ENCODE results near the gene SLC35F2. TPM values are rescaled to one million over a fixed set of nuclear protein-coding genes. Genes with fewer than 3 reads are reported as not detected.

Gene SLC35F2
- total and polyA plus RNA-seq, 2 of the 8 experiments (the other 6 are each of a cell fraction or from before 2014, with no cell fraction given): 15.1 to 29.7 TPM

DNA sequence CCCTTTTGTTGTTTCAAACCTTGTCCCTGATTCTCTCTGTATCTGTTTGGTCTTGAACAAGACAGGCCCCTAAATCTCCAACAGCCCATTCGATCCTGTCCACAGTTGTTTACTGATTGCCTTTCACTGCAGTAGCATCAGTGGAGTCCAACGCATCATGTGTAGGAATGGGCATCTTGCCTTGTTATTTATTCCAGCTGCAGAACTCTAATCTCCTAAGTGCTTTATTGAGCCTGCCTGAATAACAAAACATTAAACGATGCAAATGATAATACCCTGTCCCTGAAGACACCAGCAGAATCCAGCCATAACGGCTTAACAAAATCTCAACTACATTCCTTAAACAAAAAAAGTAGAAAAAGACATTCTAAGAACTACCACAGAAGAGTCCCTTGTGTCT, 50.1 kb downstream of the SLC35F2 start:
- no peaks in the 10 kb centered on the region for H3K27me3 ChIP-seq (replicated peaks in 1 of 4; ENCODE audit: control insufficient read depth in 3 of 4, extremely low read depth in 1 of 4, insufficient read depth in 3 of 4, low read length in 3 of 4)
- H3K27ac ChIP-seq (ENCODE audit: low read depth, low read length): no peak overlapping the region
- H3K79me1 ChIP-seq (ENCODE audit: low read depth, low read length): no peaks in the 10 kb centered on the region
- no peak overlapping the region for H3K4ac ChIP-seq (replicated peaks; ENCODE audit: insufficient read length, low read depth, low read length)
- WGBS, 2 experiments (ENCODE audit: extremely low coverage in 1 of 2, insufficient coverage in 1 of 2, insufficient read length in 1 of 2, insufficient replicate concordance in 2 of 2, low coverage in 1 of 2, low lambda C conversion rate in 2 of 2, missing lambda C conversion rate in 1 of 2): 92% methylated on average over 4 of the region's 4 CpGs; no CpG with 5 or more reads in 1 of the 2 experiments
- no peak overlapping the region for H2BK15ac ChIP-seq (ENCODE audit: low read length)
- H4K91ac ChIP-seq (replicated peaks; ENCODE audit: insufficient read length, low read length): no peak overlapping the region
- no peak overlapping the region for H2BK120ac ChIP-seq (replicated peaks; ENCODE audit: low read depth, low read length)
- no peak overlapping the region for H2BK5ac ChIP-seq (ENCODE audit: low read depth, low read length)
- ChIA-PET POLR2A (ENCODE audit: partially characterized antibody) (no interaction called here), CTCF (ENCODE audit: partially characterized antibody) (interaction anchor here (0.8 kb wide), 1 partner anchor 34 kb away, joined by 4 read pairs; no protein-coding TSS in a partner anchor)
- H2AK5ac ChIP-seq (ENCODE audit: low read depth, low read length): no peak overlapping the region
- no peak for FAIRE-seq
- H3K4me3 ChIP-seq (ENCODE audit: extremely low read depth in 1 of 4, insufficient read depth in 2 of 4, low read depth in 3 of 4, low read length in 4 of 4): no peak overlapping the region
- H3K36me3 ChIP-seq (ENCODE audit: control insufficient read depth in 2 of 4, insufficient read depth in 4 of 4, low read length in 3 of 4): peaks cover 0 to 9% (median 3%) of the 10 kb centered on the region in 4 experiments; a peak in 3 of 8 replicates
- no peak overlapping the region for H3K4me2 ChIP-seq (ENCODE audit: insufficient read depth in 1 of 2, low read depth in 2 of 2, low read length in 2 of 2)
- no peak overlapping the region for H4K5ac ChIP-seq (ENCODE audit: insufficient read length, low read depth, low read length)
- no peak overlapping the region for H3K9ac ChIP-seq (replicated peaks in 1 of 4; ENCODE audit: extremely low read depth in 1 of 4, low read depth in 3 of 4, low read length in 3 of 4)
- no peak overlapping the region for H3K56ac ChIP-seq (replicated peaks; ENCODE audit: insufficient read length, low read depth, low read length)
- H2BK12ac ChIP-seq (ENCODE audit: low read depth, low read length): no peak overlapping the region
- no peak overlapping the region for H4K8ac ChIP-seq (ENCODE audit: extremely low read depth, insufficient read depth, low read length)
- H3K18ac ChIP-seq (ENCODE audit: extremely low read depth, low read length): no peak overlapping the region
- no peak overlapping the region for H3K14ac ChIP-seq (ENCODE audit: insufficient read length)
- no peak overlapping the region for H3K23ac ChIP-seq (ENCODE audit: insufficient read length)
- H3K79me2 ChIP-seq (ENCODE audit: control insufficient read depth in 1 of 2, insufficient read depth in 2 of 2, low read length in 2 of 2): no peaks in the 10 kb centered on the region
- no peak for TF ChIP-seq CBX8 (IDR thresholded peaks at IDR 0.05; ENCODE audit: borderline replicate concordance, low read depth, low read length)
- TF ChIP-seq POU5F1 (IDR thresholded peaks at IDR 0.05; ENCODE audit: low read depth, low read length): no peak
- no peak for TF ChIP-seq RNF2 (IDR thresholded peaks at IDR 0.05; ENCODE audit: borderline replicate concordance, low read depth, low read length, missing control alignments, poor library complexity, severe bottlenecking)
- TF ChIP-seq RXRA (IDR thresholded peaks at IDR 0.05; ENCODE audit: insufficient read depth, low read depth, low read length): no peak
- TF ChIP-seq, protein P1, sequence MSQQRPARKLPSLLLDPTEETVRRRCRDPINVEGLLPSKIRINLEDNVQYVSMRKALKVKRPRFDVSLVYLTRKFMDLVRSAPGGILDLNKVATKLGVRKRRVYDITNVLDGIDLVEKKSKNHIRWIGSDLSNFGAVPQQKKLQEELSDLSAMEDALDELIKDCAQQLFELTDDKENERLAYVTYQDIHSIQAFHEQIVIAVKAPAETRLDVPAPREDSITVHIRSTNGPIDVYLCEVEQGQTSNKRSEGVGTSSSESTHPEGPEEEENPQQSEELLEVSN (IDR thresholded peaks at IDR 0.05): no peak
- TF ChIP-seq SIN3A (conservative IDR thresholded peaks at IDR 0.05 in 1 of 2, IDR thresholded peaks at IDR 0.05 in 1 of 2; ENCODE audit: low read depth in 1 of 2, low read length in 2 of 2): no peak
- no peak for TF ChIP-seq SUZ12 (IDR thresholded peaks at IDR 0.05; ENCODE audit: low read length)
- H3K4me1 ChIP-seq (replicated peaks in 1 of 4; ENCODE audit: control insufficient read depth in 3 of 4, insufficient read depth in 4 of 4, low read length in 3 of 4): no peaks in the 10 kb centered on the region
- H4K20me1 ChIP-seq (replicated peaks in 1 of 2; ENCODE audit: control insufficient read depth in 1 of 2, insufficient read depth in 2 of 2, low read length in 2 of 2): no peaks in the 10 kb centered on the region
- DNase-seq (ENCODE audit: low read depth in 1 of 2, low spot score in 2 of 2): no peak
- no peak overlapping the region for H2AFZ ChIP-seq (ENCODE audit: low read length)
- no peaks in the 10 kb centered on the region for H3K9me3 ChIP-seq (ENCODE audit: insufficient read depth in 2 of 2, low read depth in 1 of 2, low read length in 1 of 2)
- H3K23me2 ChIP-seq (ENCODE audit: low read depth, low read length): no peaks in the 10 kb centered on the region
- H2BK20ac ChIP-seq (ENCODE audit: low read length): no peak overlapping the region

All from H1 (cell line).